ENCODE measurements around the gene TRPM2. TPM values are rescaled to one million over a fixed set of nuclear protein-coding genes. Genes with fewer than 3 reads are reported as not detected.

TRPM2 gene
- total RNA-seq, 1 donor from 2014 or later, result 0.43 TPM

DNA sequence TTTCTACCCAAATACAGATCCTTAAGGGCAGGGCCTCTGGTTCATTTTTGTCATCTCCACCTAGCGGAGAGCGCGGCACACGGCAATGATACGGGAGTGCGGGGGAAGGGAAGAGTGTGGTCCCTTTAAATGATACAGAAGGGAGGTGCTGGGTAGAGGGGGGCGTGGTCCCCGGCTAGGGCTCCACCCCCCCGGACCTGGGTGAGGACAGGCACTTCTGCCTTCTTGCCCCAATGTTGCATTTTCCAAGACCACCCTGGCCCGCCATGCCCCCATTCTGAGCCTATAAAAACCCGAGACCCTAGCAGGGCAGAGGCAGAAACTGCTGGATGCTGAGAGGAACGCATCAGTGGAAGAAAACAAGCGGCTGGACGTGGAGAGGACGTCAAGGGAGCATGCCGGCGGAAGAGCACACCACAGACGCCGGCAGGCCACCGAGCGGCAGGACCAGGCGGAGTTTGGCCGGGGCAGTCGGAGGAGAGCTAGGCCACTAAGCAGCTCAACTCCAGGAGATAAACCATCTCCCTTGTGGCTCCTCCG, 131.9 kb downstream of the TRPM2 start:
- Histone ChIP-seq H3K4me3 (peak overlapping the region in 1 of 2 donors; percentile 58), H3K4me1 (no peaks in the 10 kb centered on the region), H3K9me3 (no peaks in the 10 kb centered on the region), H3K27me3 (no peaks in the 10 kb centered on the region), H3K36me3 (no peaks in the 10 kb centered on the region), H3K27ac (no peak overlapping the region)
- intact Hi-C loops (cut with DNase I), result no loop called here
- TF ChIP-seq CTCF (IDR thresholded peaks at IDR 0.05), result peak in 1 of 3 experiments; percentile 23
- DNase-seq (ENCODE audit: low spot score in 2 of 2), result no peak

DNA sequence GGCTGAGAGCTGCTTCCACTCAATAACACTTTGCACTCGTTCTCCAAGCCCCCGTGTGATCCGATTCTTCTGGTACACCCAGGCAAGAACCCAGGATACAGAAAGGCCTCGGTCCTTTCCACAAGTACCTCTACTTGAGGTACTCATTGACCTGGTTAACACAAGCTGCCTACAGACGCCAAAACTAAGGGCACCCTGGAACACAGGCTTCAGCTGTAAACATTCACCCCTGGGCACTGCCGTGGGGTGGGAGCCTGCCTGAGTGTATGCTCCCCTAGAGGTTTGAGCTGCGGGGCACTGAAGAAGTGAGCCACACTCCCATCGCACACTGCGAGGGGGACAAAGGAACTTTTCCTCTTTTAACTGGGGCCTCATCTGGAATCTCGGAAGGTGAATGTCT, 132.4 kb downstream of the TRPM2 start:
- Histone ChIP-seq H3K9me3 (no peaks in the 10 kb centered on the region), H3K27me3 (no peaks in the 10 kb centered on the region), H3K36me3 (no peaks in the 10 kb centered on the region), H3K4me3 (peak overlapping the region in 1 of 2 donors; percentile 58), H3K4me1 (no peaks in the 10 kb centered on the region), H3K27ac (no peak overlapping the region)
- DNase-seq (ENCODE audit: low spot score in 2 of 2), result no peak
- TF ChIP-seq CTCF (IDR thresholded peaks at IDR 0.05), result no peak
- intact Hi-C loops (cut with DNase I), result no loop called here

- DNase-seq (ENCODE audit: low spot score in 2 of 2), result no peak
- Histone ChIP-seq H3K27ac (no peak overlapping the region), H3K4me3 (peak overlapping the region in 1 of 2 donors; percentile 58), H3K9me3 (no peaks in the 10 kb centered on the region), H3K27me3 (no peaks in the 10 kb centered on the region), H3K4me1 (no peaks in the 10 kb centered on the region), H3K36me3 (no peaks in the 10 kb centered on the region)
- no peak for TF ChIP-seq CTCF (IDR thresholded peaks at IDR 0.05)
- intact Hi-C loops (cut with DNase I), result no loop called here
Observed at GRCh38 chr21:44486302-44486701, 132.9 kb downstream of the TRPM2 start.

- intact Hi-C loops (cut with DNase I), result no loop called here
- Histone ChIP-seq H3K4me1 (no peaks in the 10 kb centered on the region), H3K27me3 (no peaks in the 10 kb centered on the region), H3K4me3 (no peak overlapping the region), H3K36me3 (no peaks in the 10 kb centered on the region), H3K27ac (no peak overlapping the region), H3K9me3 (peaks cover under 1 to 7% of the 10 kb centered on the region in 2 donors)
- no peak for DNase-seq (ENCODE audit: low spot score in 2 of 2)
- TF ChIP-seq CTCF (IDR thresholded peaks at IDR 0.05), result no peak
Observed at GRCh38 chr21:44487831-44488230, 134.4 kb downstream of the TRPM2 start.

GRCh38 chr21:44489962-44490361, 136.5 kb downstream of the TRPM2 start:
- TF ChIP-seq CTCF (IDR thresholded peaks at IDR 0.05), result no peak
- intact Hi-C loops (cut with DNase I), result no loop called here
- no peak overlapping the region for H3K4me3 ChIP-seq
- no peak for DNase-seq (ENCODE audit: low spot score in 2 of 2)
- H3K27ac ChIP-seq, result no peak overlapping the region
- no peaks in the 10 kb centered on the region for H3K27me3 ChIP-seq
- no peaks in the 10 kb centered on the region for H3K4me1 ChIP-seq
- no peaks in the 10 kb centered on the region for H3K36me3 ChIP-seq
- H3K9me3 ChIP-seq, result peaks cover 10 to 19% of the 10 kb centered on the region in 2 donors

- Histone ChIP-seq H3K9me3 (peaks cover 10 to 19% of the 10 kb centered on the region in 2 donors), H3K27ac (no peak overlapping the region), H3K4me3 (no peak overlapping the region), H3K36me3 (no peaks in the 10 kb centered on the region), H3K4me1 (no peaks in the 10 kb centered on the region), H3K27me3 (no peaks in the 10 kb centered on the region)
- TF ChIP-seq CTCF (IDR thresholded peaks at IDR 0.05), result no peak
- intact Hi-C loops (cut with DNase I), result no loop called here
- no peak for DNase-seq (ENCODE audit: low spot score in 2 of 2)
Observed at GRCh38 chr21:44490405-44490804, 137.0 kb downstream of the TRPM2 start.
